CMK (cell line): ENCODE measurements around the gene MYO7B.

Source experiments
- DNase-seq: peaks from one replicate; pipeline ENCODE4 v3.0.0-alpha.2; 2010; ENCODE audit warnings: low read depth

Gene MYO7B

DNA sequence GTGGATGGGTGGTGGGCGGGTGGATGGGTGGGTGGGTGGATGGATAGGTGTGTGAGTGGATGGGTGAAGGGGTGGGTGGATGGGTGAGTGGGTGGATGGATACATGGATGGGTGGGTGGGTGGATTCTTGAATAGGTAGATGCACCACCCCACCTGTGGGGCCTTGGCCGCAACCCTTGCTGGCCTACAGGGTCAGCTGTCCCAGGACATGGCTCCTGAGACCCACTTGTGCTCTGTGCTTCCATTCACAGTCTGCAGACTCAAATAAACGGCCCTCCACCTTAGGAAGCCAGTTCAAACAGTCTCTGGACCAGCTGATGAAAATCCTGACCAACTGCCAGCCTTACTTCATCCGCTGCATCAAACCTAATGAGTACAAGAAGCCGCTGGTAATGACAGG, 54.4 kb downstream of the MYO7B start:
- DNase-seq, result no peak

DNA sequence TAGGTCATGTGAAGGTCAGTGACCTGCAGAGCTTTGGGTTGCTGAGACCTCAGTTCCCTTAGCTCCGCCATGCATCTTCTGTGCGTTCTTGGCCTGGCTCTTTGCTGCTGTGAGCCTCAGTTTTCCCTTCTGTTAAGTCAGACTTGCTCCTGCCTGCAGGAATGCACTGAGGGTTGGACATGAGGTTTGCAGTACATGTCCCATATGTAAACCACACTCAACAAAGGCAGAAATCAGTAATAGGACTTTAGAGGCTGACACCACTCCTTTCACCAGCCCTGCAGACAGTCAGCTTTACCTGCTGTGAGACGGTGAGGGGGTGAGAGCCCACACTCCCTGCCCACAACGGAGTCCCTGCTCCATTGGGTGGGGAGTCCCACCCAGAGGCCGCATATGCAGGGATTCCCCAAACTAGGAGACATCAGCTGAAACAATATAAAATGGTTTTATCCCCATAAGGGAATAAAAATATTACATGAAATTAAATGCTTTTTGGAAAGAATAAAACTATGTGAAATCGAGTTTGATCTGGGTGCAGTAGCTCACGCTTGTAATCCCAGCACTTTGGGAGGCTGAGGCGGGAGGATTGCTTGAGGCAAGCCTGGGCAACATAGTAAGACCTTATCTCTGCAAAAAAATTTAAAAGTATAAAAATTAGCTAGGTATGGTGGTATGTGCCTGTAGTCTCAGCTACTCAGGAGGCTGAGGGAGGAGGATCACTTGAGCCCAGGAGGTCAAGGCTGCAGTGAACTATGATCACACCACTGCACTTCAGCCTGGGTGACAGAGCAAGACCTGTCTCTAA, 55.1 kb downstream of the MYO7B start:
- DNase-seq, result no peak

DNA sequence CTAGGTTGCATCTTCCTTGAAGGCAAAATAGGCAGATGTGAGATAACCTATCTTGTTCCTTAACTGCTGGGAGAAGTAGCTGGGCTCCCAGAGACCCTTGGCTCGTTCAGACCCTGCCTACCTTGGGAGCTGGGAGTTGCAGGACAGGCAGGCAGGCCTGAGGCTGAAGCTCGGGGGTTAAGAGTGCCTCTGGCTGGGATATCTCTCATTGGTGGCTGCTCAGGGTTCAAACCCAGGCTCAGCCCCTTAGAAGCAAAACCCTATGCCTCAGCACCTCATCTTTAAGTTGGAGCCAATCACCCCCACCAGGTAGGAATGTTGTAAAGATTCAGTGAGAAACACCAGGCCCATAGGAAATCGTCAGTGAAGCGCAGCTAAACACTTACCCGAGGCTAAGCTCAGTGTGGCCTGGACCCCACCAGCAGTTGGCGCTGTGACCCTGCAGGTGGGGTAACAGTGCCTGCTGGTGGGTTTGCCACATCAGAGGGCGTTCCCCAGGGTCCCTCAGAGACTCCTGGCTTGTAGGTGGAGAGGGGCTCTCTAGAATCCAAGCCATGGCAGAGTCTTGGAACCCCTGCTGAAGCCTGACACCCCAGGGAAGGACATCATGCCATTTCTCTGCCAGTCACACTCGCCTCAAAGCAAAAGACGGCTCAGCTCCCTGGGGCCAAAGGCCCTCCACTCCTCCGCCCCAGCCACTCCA, 55.9 kb downstream of the MYO7B start:
- DNase-seq, result peak; percentile 29

DNA sequence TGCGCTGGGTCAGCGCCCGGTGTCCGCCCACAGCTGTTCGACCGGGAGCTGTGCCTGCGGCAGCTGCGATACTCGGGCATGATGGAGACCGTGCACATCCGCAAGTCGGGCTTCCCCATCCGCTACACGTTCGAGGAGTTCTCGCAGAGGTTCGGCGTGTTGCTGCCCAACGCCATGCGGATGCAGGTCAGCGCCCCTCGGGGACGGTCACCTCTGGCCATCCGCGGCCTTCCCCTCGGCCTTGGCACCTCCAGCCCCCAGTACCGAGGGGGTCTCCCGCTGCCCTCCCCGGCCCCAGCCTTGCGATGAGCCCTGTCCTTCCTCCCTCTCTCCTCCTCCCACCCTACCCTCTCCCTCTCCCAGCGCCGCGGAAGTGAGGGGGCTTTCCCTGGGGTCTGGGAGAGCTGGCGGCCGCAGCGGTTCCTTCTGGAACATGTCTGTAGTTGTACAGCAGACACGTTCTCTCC, 57.3 kb downstream of the MYO7B start:
- DNase-seq, result no peak

DNA sequence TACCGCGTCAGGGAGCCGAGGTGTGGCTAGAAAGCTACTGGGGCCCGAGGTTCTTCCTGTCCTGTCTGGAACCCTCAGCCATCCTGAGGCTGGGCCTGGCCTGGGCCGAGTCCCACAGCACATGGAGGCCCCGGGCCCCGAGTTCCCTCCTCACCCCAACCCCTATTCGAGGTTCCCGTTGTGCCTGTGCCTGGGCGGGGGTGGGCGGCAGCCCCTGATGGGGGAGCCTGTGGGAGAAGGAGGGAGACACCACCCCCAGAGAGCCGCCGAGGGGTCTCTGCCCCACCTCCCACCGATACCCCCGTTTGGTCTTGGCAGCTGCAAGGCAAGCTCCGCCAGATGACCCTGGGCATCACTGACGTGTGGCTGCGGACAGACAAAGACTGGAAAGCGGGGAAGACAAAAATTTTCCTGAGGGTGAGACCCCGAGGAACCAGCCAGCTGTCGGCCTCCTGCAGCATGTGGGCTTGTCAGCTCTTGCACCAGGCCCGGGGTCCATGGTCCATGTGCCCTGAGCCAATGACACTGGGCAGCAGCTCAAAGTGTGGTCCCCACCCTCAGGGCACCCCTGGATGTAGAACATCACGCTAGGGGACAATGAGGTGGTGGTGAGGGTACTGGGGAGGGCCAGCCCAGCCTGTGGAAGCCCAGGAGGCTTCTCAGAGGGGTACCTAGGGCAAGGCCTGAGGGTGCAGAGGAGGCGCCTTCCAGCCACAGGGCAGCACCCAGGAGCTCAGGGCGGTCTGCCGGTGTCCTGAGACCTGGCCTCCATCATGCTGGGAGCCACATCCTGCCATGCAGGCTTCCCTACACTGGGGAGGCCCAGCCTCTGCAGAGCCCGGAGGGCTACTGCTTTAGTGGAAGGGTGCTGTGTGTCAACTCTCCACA, 58.0 kb downstream of the MYO7B start:
- DNase-seq, result no peak

DNA sequence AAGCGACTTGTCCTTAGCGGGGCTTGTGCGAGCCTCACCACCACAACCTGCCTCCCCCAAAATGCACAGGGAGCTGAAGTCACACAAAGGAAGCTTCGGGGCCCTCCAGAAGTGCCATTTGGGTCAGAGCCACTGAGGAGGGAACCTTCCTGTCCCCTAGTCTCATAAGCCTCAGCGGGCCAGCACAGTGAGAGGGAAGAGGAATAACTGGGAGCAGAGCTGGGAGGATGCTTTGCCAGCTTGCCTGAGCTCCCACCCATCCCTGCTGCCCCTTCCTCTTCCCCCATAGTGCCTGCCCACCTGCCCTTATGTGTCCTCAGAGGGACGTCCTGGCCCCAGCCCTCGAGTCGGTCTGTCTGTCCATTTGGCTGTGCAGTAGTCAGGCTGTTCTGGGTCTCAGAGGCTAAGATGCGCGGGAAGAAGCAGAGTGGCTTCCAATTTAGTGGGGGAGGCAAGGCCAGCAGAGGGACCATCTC, 58.7 kb downstream of the MYO7B start:
- DNase-seq, result no peak

DNA sequence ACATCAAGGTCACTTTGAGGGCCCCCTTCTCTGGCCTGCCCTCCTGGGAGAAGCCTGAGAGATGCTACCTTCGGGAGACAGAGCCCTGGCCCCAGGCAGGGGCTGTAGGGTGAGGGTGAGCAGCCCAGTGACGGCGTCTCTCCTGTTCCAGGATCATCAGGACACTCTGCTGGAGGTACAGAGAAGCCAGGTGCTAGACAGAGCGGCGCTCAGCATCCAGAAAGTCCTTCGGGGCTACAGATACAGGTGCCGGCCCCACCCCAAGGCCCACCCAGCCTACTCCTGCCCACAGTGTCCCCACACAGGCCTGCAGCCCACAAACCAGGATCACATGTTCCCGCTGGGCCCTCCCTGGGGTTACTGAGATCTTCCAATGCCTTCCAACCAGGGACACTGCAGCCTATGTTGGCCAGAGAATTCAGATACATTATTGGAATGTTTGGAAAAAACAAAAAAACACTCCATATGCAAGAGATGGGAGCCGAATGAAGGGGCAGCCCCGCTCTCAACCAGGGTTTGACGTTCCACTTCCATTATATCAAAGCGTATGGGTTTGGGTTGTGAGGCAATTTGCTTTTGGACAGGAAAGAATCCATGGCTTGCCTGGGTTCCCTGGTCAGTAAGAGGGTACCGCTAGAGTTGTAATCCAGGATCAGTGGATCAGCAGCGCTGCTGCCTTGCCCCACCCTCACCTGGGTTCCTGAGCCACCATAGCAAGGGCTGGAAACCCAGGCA, 61.0 kb downstream of the MYO7B start:
- no peak for DNase-seq

DNA sequence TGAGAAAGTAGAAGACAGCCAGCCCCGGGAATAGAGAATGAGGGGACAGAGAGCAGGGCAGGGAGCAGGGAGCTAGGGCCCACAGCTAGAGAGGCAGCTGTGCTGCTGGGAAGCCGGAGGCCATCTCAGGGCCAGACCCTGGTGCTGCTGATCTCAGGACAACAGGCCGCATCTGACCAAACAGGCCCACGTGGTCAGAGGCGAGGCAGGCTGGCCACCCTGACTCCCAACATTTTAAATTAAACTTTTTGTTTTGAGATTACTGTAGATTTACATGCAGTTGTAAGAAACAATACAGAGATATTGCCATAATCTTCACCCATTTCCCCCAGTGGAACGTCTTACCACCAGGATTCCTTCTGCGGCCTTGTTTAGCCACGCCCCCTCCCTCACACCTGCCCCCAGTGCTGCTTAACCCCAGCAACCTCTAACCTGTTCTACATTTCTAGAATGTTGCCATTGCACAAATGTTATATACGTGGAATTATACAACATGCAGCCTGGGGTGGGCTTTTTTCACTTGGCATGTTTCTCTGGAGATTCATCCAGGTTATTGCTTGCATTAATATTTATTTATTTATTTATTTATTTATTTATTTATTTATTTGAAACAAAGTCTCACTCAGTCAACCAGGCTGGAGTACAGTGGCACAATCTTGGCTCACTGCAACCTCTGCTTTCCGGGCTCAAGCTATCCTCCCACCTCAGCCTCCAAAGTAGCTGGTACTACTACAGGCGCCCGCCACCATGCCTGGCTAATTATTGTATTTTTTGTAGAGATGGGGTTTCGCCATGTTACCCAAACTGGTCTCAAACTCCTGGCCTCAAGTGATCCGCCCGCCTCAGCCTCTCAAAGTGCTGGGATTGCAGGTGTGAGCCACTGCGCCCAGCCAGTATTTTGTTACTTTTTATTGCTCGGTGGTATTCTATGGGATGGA, 61.8 kb downstream of the MYO7B start:
- DNase-seq, result no peak

DNA sequence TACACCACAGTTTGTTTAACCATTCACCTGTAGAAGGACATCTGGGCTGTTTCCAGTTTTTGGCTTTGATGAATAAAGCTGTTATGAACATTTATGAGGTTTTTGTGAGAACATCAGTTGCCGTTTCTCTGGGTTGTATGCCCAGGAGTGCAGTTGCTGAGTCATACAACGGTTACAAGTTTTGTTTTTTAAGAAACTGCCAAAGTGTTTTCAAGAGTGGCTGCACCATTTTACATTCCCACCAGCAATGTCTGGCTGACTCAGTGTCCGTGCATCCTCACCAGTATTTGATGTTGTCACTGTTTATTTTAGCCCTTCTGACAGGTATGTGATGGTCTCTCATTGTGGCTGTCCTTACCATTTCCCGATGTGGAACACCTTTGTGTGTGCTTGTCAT, 62.5 kb downstream of the MYO7B start:
- DNase-seq, result no peak

DNA sequence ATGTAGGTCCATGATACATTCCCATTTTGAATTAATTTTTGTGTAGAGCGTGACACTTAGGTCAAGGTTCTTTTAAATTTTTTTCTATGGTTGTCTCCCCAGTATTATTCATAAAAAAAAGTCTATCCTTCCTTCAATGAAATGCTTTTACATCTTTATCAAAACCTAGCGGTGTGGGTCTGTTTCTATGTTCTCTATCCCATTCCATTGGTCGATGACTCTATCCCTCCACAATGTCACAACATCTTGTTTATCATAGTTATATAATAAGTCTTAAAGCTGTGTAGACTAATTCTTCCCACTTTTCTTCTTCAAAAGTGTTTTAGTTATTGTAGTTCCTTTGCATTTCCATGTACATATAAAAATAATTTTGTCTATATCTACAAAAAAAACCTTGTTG, 63.2 kb downstream of the MYO7B start:
- DNase-seq, result no peak

DNA sequence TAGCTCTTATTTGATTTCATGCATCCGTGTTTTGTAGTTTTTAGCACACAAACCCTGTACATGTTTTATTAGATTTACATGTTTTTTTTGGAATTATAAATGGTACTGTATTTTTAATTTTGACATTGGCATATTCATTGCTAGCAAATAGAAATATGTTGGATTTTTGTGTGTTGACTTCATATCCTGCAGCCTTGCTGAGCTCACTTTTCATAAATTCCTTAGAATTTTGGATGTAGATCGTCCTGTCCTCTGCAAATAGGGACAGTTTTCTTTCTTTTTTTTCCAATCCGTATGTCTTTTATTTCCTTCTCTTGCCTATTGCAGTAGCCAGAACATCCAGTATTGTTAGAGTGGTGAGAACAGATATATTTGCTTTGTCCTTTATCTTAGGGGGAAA, 63.7 kb downstream of the MYO7B start:
- DNase-seq, result no peak

DNA sequence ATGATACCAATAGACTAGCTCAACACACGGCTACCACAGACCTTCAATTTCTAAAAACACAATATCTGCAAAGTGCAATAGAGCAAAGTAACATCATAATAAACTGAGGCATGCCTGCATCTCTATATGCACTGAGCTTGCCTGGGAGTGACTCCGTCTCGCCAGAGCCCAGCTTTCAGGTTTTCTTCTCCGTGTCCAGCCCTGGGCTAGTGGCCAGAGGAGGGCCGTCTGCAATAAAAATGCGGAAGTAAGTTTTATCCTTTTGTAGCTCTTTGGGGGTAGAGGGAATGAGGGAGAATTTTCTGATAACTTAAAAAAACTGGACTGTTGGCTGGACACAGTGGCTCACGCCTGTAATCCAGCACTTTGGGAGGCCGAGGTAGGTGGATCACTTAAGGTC, 69.5 kb downstream of the MYO7B start:
- DNase-seq, result no peak

DNA sequence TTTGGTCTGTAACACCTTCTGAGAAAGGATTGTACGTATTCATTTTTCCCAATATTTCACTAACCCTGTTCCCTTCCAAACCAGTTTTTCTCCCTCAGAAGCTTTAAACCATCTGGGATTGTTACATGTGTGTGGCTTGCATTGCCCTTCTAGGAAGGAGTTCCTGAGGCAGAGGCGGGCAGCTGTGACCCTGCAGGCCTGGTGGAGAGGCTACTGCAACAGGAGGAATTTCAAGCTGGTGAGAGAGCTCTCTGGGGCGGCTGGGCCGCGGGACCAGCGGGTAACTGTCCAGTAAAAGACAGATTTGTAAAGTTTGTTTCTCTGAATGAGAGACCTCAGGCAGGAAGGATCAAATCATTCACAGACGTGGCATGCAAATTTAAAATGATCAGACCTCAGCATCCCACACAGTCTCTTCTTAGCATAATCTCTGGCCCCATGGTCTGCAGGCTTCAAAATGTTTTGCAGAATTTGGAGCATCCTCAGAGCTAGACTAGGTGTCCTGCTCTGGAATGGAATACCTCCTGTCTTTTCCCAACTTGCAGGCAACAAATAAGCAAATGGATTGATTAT, 70.3 kb downstream of the MYO7B start:
- no peak for DNase-seq

DNA sequence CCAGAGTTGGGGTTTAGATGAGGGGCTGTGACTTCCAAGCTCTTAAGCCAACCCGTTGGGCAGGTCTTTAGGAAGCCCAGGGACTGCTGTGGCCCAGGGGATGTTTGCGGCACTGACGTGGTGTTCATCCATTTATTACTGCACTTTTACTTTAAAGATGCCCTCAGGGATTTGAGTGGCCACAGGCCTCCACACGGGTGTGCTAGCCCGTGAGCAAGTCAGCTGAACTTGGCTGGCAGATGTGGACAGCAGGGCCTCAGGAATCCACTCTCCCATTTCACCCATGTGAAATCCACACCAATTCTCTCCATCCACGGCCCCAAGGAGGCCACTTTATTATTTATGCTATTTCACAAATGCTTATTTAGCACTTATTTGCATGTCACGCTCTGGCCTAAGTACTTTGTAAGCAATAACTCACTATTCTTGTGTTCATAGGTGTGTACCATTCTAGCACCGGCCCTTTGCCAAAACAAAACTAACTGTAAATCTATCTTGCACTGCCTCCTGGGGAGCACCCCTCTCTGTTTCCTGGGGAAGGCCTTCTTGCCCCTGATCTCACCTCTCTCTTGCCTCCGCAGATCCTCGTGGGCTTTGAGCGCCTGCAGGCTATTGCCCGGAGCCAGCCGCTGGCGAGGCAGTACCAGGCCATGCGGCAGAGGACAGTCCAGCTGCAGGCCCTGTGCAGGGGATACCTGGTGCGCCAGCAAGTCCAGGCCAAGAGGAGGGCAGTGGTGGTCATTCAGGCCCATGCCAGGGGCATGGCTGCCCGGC, 71.3 kb downstream of the MYO7B start:
- DNase-seq, result no peak

DNA sequence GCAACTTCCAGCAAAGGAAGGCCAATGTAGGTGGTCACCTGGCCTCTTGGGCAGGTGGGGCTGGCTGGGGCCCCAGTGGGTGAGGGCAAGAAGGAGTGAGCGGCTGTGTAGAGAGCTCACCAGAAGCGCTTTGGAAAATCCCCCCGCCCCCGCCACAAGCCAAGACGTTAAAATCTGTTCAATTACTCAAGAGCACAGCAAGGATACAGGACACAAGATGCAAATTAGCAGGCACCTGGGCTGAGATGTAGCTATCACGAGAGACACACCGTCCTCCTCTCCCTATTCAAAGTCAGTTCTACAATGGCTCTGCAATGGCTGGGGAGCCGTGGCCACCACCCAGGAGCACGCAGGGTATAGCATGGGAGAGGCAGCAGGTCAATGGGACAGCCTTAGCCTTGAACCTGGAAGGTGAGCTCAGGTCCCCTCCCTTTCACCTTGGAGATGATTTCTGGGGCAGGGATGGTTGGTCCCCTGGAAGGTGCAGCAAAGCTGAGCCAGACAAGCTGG, 72.0 kb downstream of the MYO7B start:
- no peak for DNase-seq

DNA sequence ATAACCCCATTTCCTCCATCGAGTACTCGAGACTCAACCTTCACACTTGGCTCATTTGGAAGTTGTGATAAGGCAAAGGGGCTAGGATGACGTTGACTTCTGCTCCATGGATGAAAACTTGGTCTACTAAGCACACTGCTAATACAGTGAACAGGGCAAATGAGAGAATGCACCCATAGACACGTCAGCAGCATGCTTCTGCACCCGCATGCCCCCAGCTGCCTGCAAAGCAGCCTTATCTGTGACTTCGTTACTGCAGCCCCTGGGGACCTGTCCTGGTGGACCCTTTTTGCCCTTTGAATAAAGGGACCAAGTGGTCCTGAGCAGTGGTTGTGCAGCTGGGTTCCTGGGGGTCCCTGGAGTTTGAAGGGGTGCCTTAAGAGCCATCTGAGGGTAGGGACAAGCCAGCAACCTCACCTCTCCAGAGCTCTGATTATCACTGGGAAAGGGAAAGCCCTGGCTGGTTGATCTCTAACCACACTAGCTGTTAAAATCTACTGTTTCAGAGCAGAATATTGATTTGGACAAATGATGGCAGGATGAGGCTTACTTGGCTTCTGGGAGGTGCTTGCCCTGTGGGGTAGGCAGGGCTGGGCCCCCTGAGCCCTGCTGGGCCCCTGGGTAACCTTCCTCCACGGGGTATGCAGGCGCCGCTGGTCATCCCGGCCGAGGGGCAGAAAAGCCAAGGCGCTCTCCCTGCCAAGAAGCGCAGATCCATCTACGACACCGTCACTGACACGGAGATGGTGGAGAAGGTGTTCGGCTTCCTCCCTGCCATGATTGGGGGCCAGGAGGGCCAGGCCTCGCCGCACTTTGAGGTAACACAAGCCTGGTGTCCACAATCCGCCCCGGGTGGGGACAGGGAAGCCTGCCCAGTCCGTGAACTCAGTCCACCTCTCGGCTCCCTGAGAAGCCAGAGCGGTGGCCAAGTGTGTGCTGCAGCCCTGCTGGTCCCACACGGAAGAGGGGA, 72.9 kb downstream of the MYO7B start:
- DNase-seq, result no peak

DNA sequence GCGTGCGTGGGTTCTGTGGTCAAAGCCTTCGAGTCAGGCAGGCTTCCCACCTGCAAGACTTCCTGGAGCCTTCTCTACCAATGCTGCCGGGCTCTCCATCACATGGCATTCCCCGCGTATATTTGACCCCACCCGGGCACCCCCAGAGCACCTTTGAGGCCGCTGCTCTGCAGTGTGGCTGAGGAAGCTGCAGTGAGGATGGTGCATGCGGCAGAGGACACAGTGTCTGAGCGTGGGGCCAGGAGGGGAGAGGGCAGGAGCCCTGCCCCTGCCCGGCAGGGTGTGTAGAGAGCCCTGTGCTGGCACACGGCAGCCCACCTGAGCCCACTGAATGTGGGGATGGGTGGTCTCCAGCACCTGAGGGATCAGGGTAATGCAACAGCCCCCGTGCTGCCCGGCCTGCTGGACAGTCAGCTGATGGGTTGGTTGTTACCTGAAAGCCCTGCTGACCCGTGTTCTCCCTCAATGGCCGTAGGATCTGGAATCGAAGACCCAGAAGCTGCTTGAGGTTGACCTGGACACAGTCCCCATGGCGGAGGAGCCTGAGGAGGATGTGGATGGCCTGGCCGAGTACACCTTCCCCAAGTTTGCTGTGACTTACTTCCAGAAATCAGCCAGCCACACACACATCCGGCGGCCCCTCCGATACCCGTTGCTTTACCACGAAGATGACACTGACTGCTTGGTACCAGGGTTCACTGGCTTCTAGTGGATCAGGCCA, 73.7 kb downstream of the MYO7B start:
- DNase-seq, result no peak
